Fibroblast of mammary gland (primary cell): Measurements from ENCODE around the gene NRXN3.

Experiments used
- DNase-seq: peaks from one replicate; pipeline ENCODE4 v3.0.0-alpha.2; 2010; ENCODE audit warnings: low read depth
- H3K4me3 ChIP-seq: 2 replicates; pipeline ENCODE4 v1.5.1; 2011; ENCODE audit warnings: low read depth, mild to moderate bottlenecking, low read length, moderate library complexity; ENCODE audit not compliant: control insufficient read depth
- CTCF ChIP-seq: conservative IDR thresholded peaks from 2 replicates; pipeline ENCODE4 v1.5.1; 2011; ENCODE audit warnings: low read depth, low read length, inconsistent platforms; ENCODE audit not compliant: control insufficient read depth, insufficient read depth

Gene NRXN3

GRCh38 chr14:79443602-79444001 lies 1273.4 kb downstream of the NRXN3 start:
- H3K4me3 ChIP-seq = no peak overlapping the region
- DNase-seq = peak; percentile 39
- no peak for TF ChIP-seq CTCF

- DNase-seq = no peak
- no peak for TF ChIP-seq CTCF
- no peak overlapping the region for H3K4me3 ChIP-seq
Observed at GRCh38 chr14:79448960-79449359, 1278.8 kb downstream of the NRXN3 start.

- no peak for TF ChIP-seq CTCF
- DNase-seq = no peak
- no peak overlapping the region for H3K4me3 ChIP-seq
Observed at GRCh38 chr14:79451601-79452000, 1281.4 kb downstream of the NRXN3 start.

- TF ChIP-seq CTCF = no peak
- peak; percentile 6 for DNase-seq
- no peak overlapping the region for H3K4me3 ChIP-seq
Observed at GRCh38 chr14:79453276-79453675, 1283.1 kb downstream of the NRXN3 start.

- no peak overlapping the region for H3K4me3 ChIP-seq
- no peak for DNase-seq
- TF ChIP-seq CTCF = no peak
Observed at GRCh38 chr14:79464468-79464867, 1294.3 kb downstream of the NRXN3 start.

GRCh38 chr14:79465651-79466050 lies 1295.5 kb downstream of the NRXN3 start:
- no peak for TF ChIP-seq CTCF
- H3K4me3 ChIP-seq = no peak overlapping the region
- peak; percentile 5 for DNase-seq

- no peak for TF ChIP-seq CTCF
- DNase-seq = no peak
- H3K4me3 ChIP-seq = no peak overlapping the region
Observed at GRCh38 chr14:79466938-79467527, 1296.9 kb downstream of the NRXN3 start.
